Measurements from ENCODE around the gene CX3CR1. TPM values are rescaled to one million over a fixed set of nuclear protein-coding genes. Genes with fewer than 3 reads are reported as not detected.

Gene CX3CR1
- polyA plus RNA-seq, 1 donor from 2014 or later = not detected

DNA sequence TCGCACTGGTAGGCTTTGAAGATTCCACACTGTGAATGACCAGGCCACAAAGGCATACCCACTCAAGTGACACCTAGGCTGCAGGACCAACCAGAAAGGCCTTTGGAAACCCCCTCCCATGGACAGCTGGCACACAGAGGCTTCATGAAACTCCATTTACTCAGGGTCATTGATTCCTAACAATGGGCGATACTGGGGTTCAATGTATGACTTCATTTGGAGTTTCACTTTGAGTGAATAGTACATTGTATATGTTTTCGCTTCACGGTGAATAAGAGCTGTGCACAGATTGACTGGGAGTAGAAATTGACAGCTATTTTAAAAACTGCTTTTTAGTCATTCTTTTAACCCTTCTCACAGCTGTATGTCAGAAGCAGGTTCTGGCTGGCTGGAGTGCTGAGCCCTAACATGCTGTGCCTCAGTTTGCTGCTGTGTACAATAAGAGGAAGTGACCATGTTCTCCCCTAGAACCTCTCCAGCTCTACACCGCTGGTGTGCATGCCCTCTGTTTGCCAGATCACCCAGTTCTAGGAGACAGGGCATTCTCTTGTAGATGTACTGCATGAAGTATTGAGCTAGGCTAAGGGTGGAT is 15.4 kb upstream of the CX3CR1 start:
- Histone ChIP-seq H3F3A (ENCODE audit: insufficient read depth, low read length, poor library complexity, severe bottlenecking) (no peaks in the 10 kb centered on the region), H3K79me2 (replicated peaks; ENCODE audit: insufficient read depth, low read length) (no peaks in the 10 kb centered on the region), H3K9me3 (ENCODE audit: low read length) (no peaks in the 10 kb centered on the region), H4K20me1 (ENCODE audit: insufficient read depth) (no peaks in the 10 kb centered on the region), H2AFZ (ENCODE audit: low read depth, low read length) (no peak overlapping the region), H3K36me3 (ENCODE audit: insufficient read depth, low read length) (no peaks in the 10 kb centered on the region), H3K9me2 (ENCODE audit: insufficient read depth, low read length) (no peaks in the 10 kb centered on the region), H3K27ac (ENCODE audit: low read length) (no peak overlapping the region), H3K4me2 (ENCODE audit: low read length) (no peak overlapping the region), H3K27me3 (ENCODE audit: insufficient read depth, low read depth, low read length) (no peaks in the 10 kb centered on the region), H3K4me3 (ENCODE audit: low read length) (no peak overlapping the region), H3K9ac (ENCODE audit: low read length) (no peak overlapping the region)
- TF ChIP-seq EZH2 (IDR thresholded peaks at IDR 0.05; ENCODE audit: borderline replicate concordance, insufficient read depth, low read length, poor library complexity, severe bottlenecking) = no peak
- no peak for TF ChIP-seq POLR2AphosphoS5 (IDR thresholded peaks at IDR 0.05)
- TF ChIP-seq EP300 (conservative IDR thresholded peaks at IDR 0.05; ENCODE audit: poor library complexity, severe bottlenecking) = no peak
- TF ChIP-seq TAF1 (IDR thresholded peaks at IDR 0.05; ENCODE audit: low read depth) = no peak
- TF ChIP-seq, protein P1, sequence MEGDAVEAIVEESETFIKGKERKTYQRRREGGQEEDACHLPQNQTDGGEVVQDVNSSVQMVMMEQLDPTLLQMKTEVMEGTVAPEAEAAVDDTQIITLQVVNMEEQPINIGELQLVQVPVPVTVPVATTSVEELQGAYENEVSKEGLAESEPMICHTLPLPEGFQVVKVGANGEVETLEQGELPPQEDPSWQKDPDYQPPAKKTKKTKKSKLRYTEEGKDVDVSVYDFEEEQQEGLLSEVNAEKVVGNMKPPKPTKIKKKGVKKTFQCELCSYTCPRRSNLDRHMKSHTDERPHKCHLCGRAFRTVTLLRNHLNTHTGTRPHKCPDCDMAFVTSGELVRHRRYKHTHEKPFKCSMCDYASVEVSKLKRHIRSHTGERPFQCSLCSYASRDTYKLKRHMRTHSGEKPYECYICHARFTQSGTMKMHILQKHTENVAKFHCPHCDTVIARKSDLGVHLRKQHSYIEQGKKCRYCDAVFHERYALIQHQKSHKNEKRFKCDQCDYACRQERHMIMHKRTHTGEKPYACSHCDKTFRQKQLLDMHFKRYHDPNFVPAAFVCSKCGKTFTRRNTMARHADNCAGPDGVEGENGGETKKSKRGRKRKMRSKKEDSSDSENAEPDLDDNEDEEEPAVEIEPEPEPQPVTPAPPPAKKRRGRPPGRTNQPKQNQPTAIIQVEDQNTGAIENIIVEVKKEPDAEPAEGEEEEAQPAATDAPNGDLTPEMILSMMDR (IDR thresholded peaks at IDR 0.05; ENCODE audit: poor library complexity, severe bottlenecking) = no peak
- TF ChIP-seq, protein P2, sequence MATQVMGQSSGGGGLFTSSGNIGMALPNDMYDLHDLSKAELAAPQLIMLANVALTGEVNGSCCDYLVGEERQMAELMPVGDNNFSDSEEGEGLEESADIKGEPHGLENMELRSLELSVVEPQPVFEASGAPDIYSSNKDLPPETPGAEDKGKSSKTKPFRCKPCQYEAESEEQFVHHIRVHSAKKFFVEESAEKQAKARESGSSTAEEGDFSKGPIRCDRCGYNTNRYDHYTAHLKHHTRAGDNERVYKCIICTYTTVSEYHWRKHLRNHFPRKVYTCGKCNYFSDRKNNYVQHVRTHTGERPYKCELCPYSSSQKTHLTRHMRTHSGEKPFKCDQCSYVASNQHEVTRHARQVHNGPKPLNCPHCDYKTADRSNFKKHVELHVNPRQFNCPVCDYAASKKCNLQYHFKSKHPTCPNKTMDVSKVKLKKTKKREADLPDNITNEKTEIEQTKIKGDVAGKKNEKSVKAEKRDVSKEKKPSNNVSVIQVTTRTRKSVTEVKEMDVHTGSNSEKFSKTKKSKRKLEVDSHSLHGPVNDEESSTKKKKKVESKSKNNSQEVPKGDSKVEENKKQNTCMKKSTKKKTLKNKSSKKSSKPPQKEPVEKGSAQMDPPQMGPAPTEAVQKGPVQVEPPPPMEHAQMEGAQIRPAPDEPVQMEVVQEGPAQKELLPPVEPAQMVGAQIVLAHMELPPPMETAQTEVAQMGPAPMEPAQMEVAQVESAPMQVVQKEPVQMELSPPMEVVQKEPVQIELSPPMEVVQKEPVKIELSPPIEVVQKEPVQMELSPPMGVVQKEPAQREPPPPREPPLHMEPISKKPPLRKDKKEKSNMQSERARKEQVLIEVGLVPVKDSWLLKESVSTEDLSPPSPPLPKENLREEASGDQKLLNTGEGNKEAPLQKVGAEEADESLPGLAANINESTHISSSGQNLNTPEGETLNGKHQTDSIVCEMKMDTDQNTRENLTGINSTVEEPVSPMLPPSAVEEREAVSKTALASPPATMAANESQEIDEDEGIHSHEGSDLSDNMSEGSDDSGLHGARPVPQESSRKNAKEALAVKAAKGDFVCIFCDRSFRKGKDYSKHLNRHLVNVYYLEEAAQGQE (IDR thresholded peaks at IDR 0.05; ENCODE audit: borderline replicate concordance) = no peak
- TF ChIP-seq MXI1 (conservative IDR thresholded peaks at IDR 0.05; ENCODE audit: poor library complexity, severe bottlenecking) = no peak
- TF ChIP-seq SMC3 (conservative IDR thresholded peaks at IDR 0.05; ENCODE audit: poor library complexity) = no peak
- TF ChIP-seq RAD21 (conservative IDR thresholded peaks at IDR 0.05) = no peak

DNA sequence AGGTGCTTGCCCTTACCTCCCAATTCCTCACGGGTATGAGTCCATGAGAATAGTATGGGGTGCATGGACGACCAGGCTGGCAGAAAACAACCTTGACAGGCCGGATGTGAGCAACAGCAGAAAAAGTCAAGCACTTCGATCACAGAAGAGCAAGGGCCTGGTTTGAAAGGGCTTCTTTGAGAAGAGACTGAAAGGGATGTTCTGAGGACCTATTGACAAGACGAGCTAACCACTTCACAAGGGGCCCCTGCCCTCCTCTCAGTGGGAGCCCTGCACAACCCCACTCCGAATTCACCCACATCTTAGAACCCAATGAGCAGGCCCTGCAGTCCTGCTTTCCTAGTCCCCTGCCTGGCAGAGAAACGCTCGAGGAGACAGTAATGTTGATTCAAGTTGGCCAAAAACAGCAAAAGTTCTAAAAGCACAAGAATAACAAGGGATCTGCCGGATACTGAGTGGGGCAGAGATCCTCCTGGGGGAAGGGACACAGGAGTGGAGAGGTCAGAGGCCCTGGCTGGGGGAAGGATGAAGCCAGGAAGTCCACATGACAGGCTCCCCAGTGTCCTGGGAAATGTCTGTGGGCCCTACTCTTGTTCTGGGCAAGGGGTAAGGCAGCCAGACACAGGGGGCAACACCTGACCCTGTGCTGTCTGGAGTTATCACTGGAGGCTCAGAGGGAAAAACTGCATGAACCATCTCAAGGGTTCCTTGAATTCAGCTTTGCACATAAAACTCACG is 14.8 kb upstream of the CX3CR1 start:
- H3K4me3 ChIP-seq (ENCODE audit: low read length) = no peak overlapping the region
- no peak overlapping the region for H3K4me2 ChIP-seq (ENCODE audit: low read length)
- H2AFZ ChIP-seq (ENCODE audit: low read depth, low read length) = no peak overlapping the region
- no peaks in the 10 kb centered on the region for H3F3A ChIP-seq (ENCODE audit: insufficient read depth, low read length, poor library complexity, severe bottlenecking)
- TF ChIP-seq EP300 (conservative IDR thresholded peaks at IDR 0.05; ENCODE audit: poor library complexity, severe bottlenecking) (no peak), SMC3 (conservative IDR thresholded peaks at IDR 0.05; ENCODE audit: poor library complexity) (no peak), MXI1 (conservative IDR thresholded peaks at IDR 0.05; ENCODE audit: poor library complexity, severe bottlenecking) (no peak), RAD21 (conservative IDR thresholded peaks at IDR 0.05) (no peak), EZH2 (IDR thresholded peaks at IDR 0.05; ENCODE audit: borderline replicate concordance, insufficient read depth, low read length, poor library complexity, severe bottlenecking) (no peak), POLR2AphosphoS5 (IDR thresholded peaks at IDR 0.05) (no peak), TAF1 (IDR thresholded peaks at IDR 0.05; ENCODE audit: low read depth) (no peak)
- TF ChIP-seq, protein P1 (IDR thresholded peaks at IDR 0.05; ENCODE audit: poor library complexity, severe bottlenecking) = no peak
- TF ChIP-seq, protein P2 (IDR thresholded peaks at IDR 0.05; ENCODE audit: borderline replicate concordance) = no peak
- no peaks in the 10 kb centered on the region for H3K79me2 ChIP-seq (replicated peaks; ENCODE audit: insufficient read depth, low read length)
- H3K27ac ChIP-seq (ENCODE audit: low read length) = no peak overlapping the region
- no peak overlapping the region for H3K9ac ChIP-seq (ENCODE audit: low read length)
- no peaks in the 10 kb centered on the region for H3K27me3 ChIP-seq (ENCODE audit: insufficient read depth, low read depth, low read length)
- H3K36me3 ChIP-seq (ENCODE audit: insufficient read depth, low read length) = no peaks in the 10 kb centered on the region
- no peaks in the 10 kb centered on the region for H3K9me2 ChIP-seq (ENCODE audit: insufficient read depth, low read length)
- H4K20me1 ChIP-seq (ENCODE audit: insufficient read depth) = no peaks in the 10 kb centered on the region
- no peaks in the 10 kb centered on the region for H3K9me3 ChIP-seq (ENCODE audit: low read length)

Measured in neural cell (in vitro differentiated cells).